ENCODE measurements around the gene CYTH1. TPM values are rescaled to one million over a fixed set of nuclear protein-coding genes. Genes with fewer than 3 reads are reported as not detected.

Gene CYTH1
- total RNA-seq, 1 experiment from 2014 or later = 9.7 TPM

- no peak overlapping the region for H2AK5ac ChIP-seq (ENCODE audit: insufficient read length, low read length)
Observed at GRCh38 chr17:78668847-78669246, 113.2 kb downstream of the CYTH1 start.

More at GRCh38 chr17:78668847-78669246, 113.2 kb downstream of the CYTH1 start:
- no peak overlapping the region for H3K4ac ChIP-seq (ENCODE audit: low read depth, low read length)
- Mint-ChIP-seq H3K4me1 (peaks cover 14% of the 10 kb centered on the region in 2 experiments), H3K27ac (peak overlapping the region in 1 of 3 experiments; percentile 20; a peak in 2 of 7 replicates), H3K9me3 (peaks cover 0 to 3% of the 10 kb centered on the region in 2 experiments; a peak in 1 of 5 replicates), H3K27me3 (ENCODE audit: low read depth) (no peaks in the 10 kb centered on the region; the same call in 1 of the 2 replicates), H3K36me3 (ENCODE audit: insufficient read depth in 1 of 3, low read depth in 3 of 3) (no peaks in the 10 kb centered on the region; a peak in 1 of 7 replicates), H3K4me3 (no peak overlapping the region)
- H3K14ac ChIP-seq (ENCODE audit: insufficient read depth, low read length) = no peak overlapping the region
- H2BK12ac ChIP-seq (ENCODE audit: insufficient read length, low read depth, low read length) = no peak overlapping the region
- no peak overlapping the region for H2AFZ ChIP-seq (ENCODE audit: low read length)
- H3K23me2 ChIP-seq (ENCODE audit: insufficient read length, low read depth, low read length, poor library complexity, severe bottlenecking) = no peaks in the 10 kb centered on the region
- no peak for DNase-seq
- H3K23ac ChIP-seq (ENCODE audit: insufficient read length, low read depth, low read length) = no peak overlapping the region
- no peaks in the 10 kb centered on the region for H3K79me1 ChIP-seq (ENCODE audit: insufficient read depth, low read depth, low read length, poor library complexity, severe bottlenecking)
- no peak overlapping the region for H3K56ac ChIP-seq (ENCODE audit: insufficient read length, low read depth, low read length)
- H3K9me3 ChIP-seq (ENCODE audit: control insufficient read depth, low read depth, low read length) = no peaks in the 10 kb centered on the region
- H4K20me1 ChIP-seq (ENCODE audit: control insufficient read depth, insufficient read depth, insufficient read length) = no peaks in the 10 kb centered on the region
- no peak overlapping the region for H2BK120ac ChIP-seq (ENCODE audit: low read depth, low read length, poor library complexity, severe bottlenecking)
- no peak overlapping the region for H3K18ac ChIP-seq (ENCODE audit: insufficient read length, low read depth, low read length)
- H3K9ac ChIP-seq (ENCODE audit: extremely low read depth, insufficient read length, low read length) = no peak overlapping the region
- no peak overlapping the region for H4K8ac ChIP-seq (replicated peaks; ENCODE audit: insufficient read length, low read depth, low read length)
- TF ChIP-seq CTCF (conservative IDR thresholded peaks at IDR 0.05) = no peak
- no peak overlapping the region for H3K4me2 ChIP-seq (ENCODE audit: insufficient read depth, insufficient read length, low read length)
- H4K5ac ChIP-seq (ENCODE audit: insufficient read length, low read depth, low read length) = no peak overlapping the region
- H3T11ph ChIP-seq (ENCODE audit: low read length) = no peak overlapping the region
- H3K79me2 ChIP-seq (ENCODE audit: insufficient read depth, low read length) = no peaks in the 10 kb centered on the region
- WGBS (ENCODE audit: extremely low coverage, insufficient read length, low lambda C conversion rate) = no CpG with 5 or more reads among the region's 4 CpGs
- H4K91ac ChIP-seq (ENCODE audit: insufficient read length, low read depth, low read length) = no peak overlapping the region
- no peak overlapping the region for H2BK15ac ChIP-seq (ENCODE audit: low read depth, low read length)
- H3K27ac ChIP-seq (ENCODE audit: insufficient read length, low read depth, low read length) = no peak overlapping the region
- H3K4me1 ChIP-seq (ENCODE audit: insufficient read depth, low read length) = no peaks in the 10 kb centered on the region
- H3K27me3 ChIP-seq (ENCODE audit: insufficient read depth, low read length) = no peaks in the 10 kb centered on the region
- H2BK5ac ChIP-seq (ENCODE audit: insufficient read length, low read length) = no peak overlapping the region
- no peak overlapping the region for H2BK20ac ChIP-seq (ENCODE audit: low read depth, low read length, poor library complexity, severe bottlenecking)
